Measurements from ENCODE around the gene PTH1R.

DNA sequence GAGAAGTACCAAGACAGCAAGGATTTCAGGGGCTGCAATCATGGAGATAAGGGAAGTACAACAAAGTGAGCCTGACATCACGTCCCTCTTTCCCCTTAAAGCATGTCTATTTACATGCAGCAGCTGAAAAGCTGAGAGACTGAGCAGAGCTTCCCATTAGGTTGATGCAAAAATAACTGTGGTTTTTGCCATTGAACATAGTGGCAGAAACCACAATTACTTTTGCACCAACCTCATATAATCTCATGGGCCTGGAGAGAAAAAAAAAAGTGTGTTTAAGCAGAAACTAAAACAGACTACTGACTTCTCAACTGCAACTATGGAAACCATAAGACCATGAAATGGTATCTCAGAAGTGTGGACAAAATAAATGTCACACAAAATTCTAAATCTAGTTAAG is 50.8 kb downstream of the PTH1R start:
- TF ChIP-seq GATA2 (IDR thresholded peaks at IDR 0.05; ENCODE audit: low read depth, low read length): no peak
- TF ChIP-seq GATA3 (IDR thresholded peaks at IDR 0.05; ENCODE audit: low read depth, low read length): no peak

Measured in SH-SY5Y (cell line).